GM12878 (cell line): Measurements from ENCODE around the gene CLDN14. TPM values are rescaled to one million over a fixed set of nuclear protein-coding genes. Genes with fewer than 3 reads are reported as not detected.

ENCODE experiments used
- ATAC-seq: fragments of 200-7000 bp; cut with Tn5 transposase; 3 replicates; pipeline ENCODE4 v1.9.1; 2020; ENCODE audit warnings: mild to moderate bottlenecking, moderate library complexity
- Bru-seq: library from RNA; stranded (reverse); fragments of 400-500 nt; gene quantifications from one replicate; lab custom pipeline; 2021; lab: Mats Ljungman, UMichigan
- BruChase-seq, 2 experiments: library from RNA; stranded (reverse); fragments of 400-500 nt; gene quantifications; one replicate each; lab custom pipeline; 2021; lab: Mats Ljungman, UMichigan
- BruUV-seq: library from RNA; stranded (reverse); fragments of 400-500 nt; replicated peaks from 2 replicates; lab custom pipeline; 2021; lab: Mats Ljungman, UMichigan
- CTCF ChIA-PET: fragments of 300-600 bp; sonication (Branson Sonifier 250); formaldehyde crosslinking; extraction: SDS; loops from one replicate; lab custom pipeline; 2021; ENCODE audit warnings: inconsistent platforms; lab: Yijun Ruan, JAX
- POLR2A ChIA-PET: fragments of 350-600 bp; formaldehyde crosslinking; extraction: SDS; loops from one replicate; lab custom pipeline; 2021; ENCODE audit warnings: inconsistent platforms; lab: Charles Lee
- RAD21 ChIA-PET: fragments of 300-600 bp; sonication (Branson Sonifier 250); formaldehyde crosslinking; loops from one replicate; lab custom pipeline; 2023; ENCODE audit warnings: antibody characterized with exemption; ENCODE audit not compliant: unreplicated experiment; lab: Charles Lee
- SMC1A ChIA-PET: fragments of 300-600 bp; sonication (Branson Sonifier 250); formaldehyde crosslinking; loops from one replicate; lab custom pipeline; 2023; ENCODE audit not compliant: unreplicated experiment, uncharacterized antibody; lab: Charles Lee
- DNase-seq: peaks from one replicate; pipeline ENCODE4 v3.0.0-alpha.2; 2011; ENCODE audit warnings: low read depth, low spot score
- FAIRE-seq: peaks from 3 replicates; lab custom pipeline; 2011; peaks lifted over from hg19 to GRCh38; lab: Jason Lieb, UNC
- H2AFZ ChIP-seq: 2 replicates; pipeline ENCODE4 v1.6.0; 2011; ENCODE audit warnings: low read depth, low read length, control low read depth; ENCODE audit not compliant: control insufficient read depth
- H3K27ac ChIP-seq: 2 replicates; pipeline ENCODE4 v1.5.1; 2011; ENCODE audit warnings: control low read depth; ENCODE audit not compliant: control insufficient read depth, insufficient read depth
- H3K27me3 ChIP-seq, 2 experiments: replicated peaks in 1 of 2; 2 replicates each; pipeline versions ENCODE4 v1.6.0 to v1.6.1; 2011; ENCODE audit warnings: low read length in 1 of 2; ENCODE audit not compliant: control insufficient read depth in 2 of 2, insufficient read depth in 2 of 2
- H3K36me3 ChIP-seq, 2 experiments: 2 replicates each; pipeline ENCODE4 v1.5.1; 2011; ENCODE audit warnings: low read length in 1 of 2; ENCODE audit not compliant: control insufficient read depth in 2 of 2, insufficient read depth in 2 of 2
- H3K4me1 ChIP-seq: 2 replicates; pipeline ENCODE4 v1.6.1; 2011; ENCODE audit warnings: mild to moderate bottlenecking, low read length, moderate library complexity, mixed read lengths; ENCODE audit not compliant: control insufficient read depth, insufficient read depth
- H3K4me2 ChIP-seq: 2 replicates; pipeline ENCODE4 v1.6.0; 2011; ENCODE audit warnings: control low read depth; ENCODE audit not compliant: control insufficient read depth, insufficient read depth
- H3K4me3 ChIP-seq: fragments of 200-600 bp; sonication (generic); 2 replicates; pipeline ENCODE4 v1.5.1; 2016
- H3K79me2 ChIP-seq: 2 replicates; pipeline ENCODE4 v1.6.0; 2011; ENCODE audit warnings: low read length; ENCODE audit not compliant: control insufficient read depth, insufficient read depth
- H3K9ac ChIP-seq: 2 replicates; pipeline ENCODE4 v1.8.0; 2011; ENCODE audit warnings: low read length, control low read depth, mixed read lengths; ENCODE audit not compliant: control insufficient read depth, insufficient read depth
- H3K9me3 ChIP-seq: replicated peaks from 3 replicates; pipeline ENCODE4 v1.5.1; 2011; ENCODE audit warnings: mild to moderate bottlenecking, low read length; ENCODE audit not compliant: control insufficient read depth, insufficient read depth
- H4K20me1 ChIP-seq: 2 replicates; pipeline ENCODE4 v1.6.0; 2011; ENCODE audit not compliant: control insufficient read depth, insufficient read depth
- ESRRA ChIP-seq: IDR thresholded peaks from 2 replicates; pipeline ENCODE4 v1.6.1; 2012; ENCODE audit warnings: mild to moderate bottlenecking, low read length, improper control_type of control experiment
- IKZF1 ChIP-seq: fragments of 450-650 bp; conservative IDR thresholded peaks from 2 replicates; pipeline ENCODE4 v1.6.1; 2017; ENCODE audit warnings: antibody characterized with exemption, mild to moderate bottlenecking
- TCF12 ChIP-seq: IDR thresholded peaks from 2 replicates; pipeline ENCODE4 v1.6.1; 2011; ENCODE audit warnings: low read depth, mild to moderate bottlenecking, low read length
- WGBS: methylation state at CpG from one replicate; pipeline ENCODE4 v1.1.6; 2016; ENCODE audit warnings: low lambda C conversion rate; ENCODE audit not compliant: insufficient replicate concordance, insufficient coverage; ENCODE audit errors: missing lambda C conversion rate; 5-methylcytosine and 5-hydroxymethylcytosine counted together
- in situ Hi-C: fragments of 300-500 bp; cut with MboI; formaldehyde crosslinking; loops from 9 replicates; pipeline ENCODE4 v1.14.3; 2018; ENCODE audit warnings: mixed read lengths
- intact Hi-C: fragments of 100-400 bp; cut with micrococcal nuclease; formaldehyde crosslinking; loops from one replicate; pipeline ENCODE4 v1.14.2; 2022; ENCODE audit not compliant: unreplicated experiment
- long read RNA-seq, 2 experiments: library from polyadenylated mRNA; unstranded; transcript quantifications; one replicate each; pipeline ENCODE4 v2.0.0, GENCODE V29; 2019 to 2020
- polyA minus RNA-seq, 3 experiments: library from RNA; depleted of rRNA, polyadenylated mRNA; stranded (reverse); fragments of >200 nt; gene quantifications; 2 replicates each; pipeline ENCODE4 v1.2.3, GENCODE V29; 2011
- polyA plus RNA-seq, 11 experiments: library from polyadenylated mRNA; depleted of rRNA in 4 of 11; unstranded in 6 of 11; stranded (reverse) in 5 of 11; fragments of >200 nt; fragmentation: Nextera tagmentation in 4 of 11; fragmentation: Illumina TruSeq in 1 of 11; extraction: Ambion mirVana in 4 of 11; extraction: Trizol in 1 of 11; gene quantifications; 1 replicate in 1 of 11; 2 replicates in 10 of 11; pipeline versions ENCODE4 v1.2.1 to v1.2.3, GENCODE V29; 2011 to 2016; ENCODE audit warnings: inconsistent platforms in 2 of 11, missing spikeins in 2 of 11, low read depth in 1 of 11
- total RNA-seq, 4 experiments: library from RNA; depleted of rRNA in 3 of 4; stranded (reverse); fragments of >200 nt in 3 of 4; fragmentation: Illumina TruSeq in 1 of 4; extraction: Trizol in 1 of 4; gene quantifications; 2 replicates each; pipeline versions ENCODE4 v1.2.1 to v1.2.3, GENCODE V29; 2013 to 2021
- TF ChIP-seq, protein P1 (sequence below): fragments of 450-650 bp; IDR thresholded peaks from 2 replicates; pipeline ENCODE4 v1.6.1; 2017; ENCODE audit warnings: low read depth, mild to moderate bottlenecking, moderate library complexity
- TF ChIP-seq, protein P2 (sequence below): fragments of 450-650 bp; IDR thresholded peaks from 2 replicates; pipeline ENCODE4 v1.6.1; 2016; ENCODE audit warnings: mild to moderate bottlenecking
- TF ChIP-seq, protein P3 (sequence below): fragments of 450-650 bp; IDR thresholded peaks from 2 replicates; pipeline ENCODE4 v1.6.1; 2017; ENCODE audit warnings: mild to moderate bottlenecking
- TF ChIP-seq, protein P4 (sequence below): fragments of 450-650 bp; IDR thresholded peaks from 2 replicates; pipeline ENCODE4 v1.6.1; 2016; ENCODE audit warnings: mild to moderate bottlenecking, moderate library complexity, borderline replicate concordance

Gene CLDN14, protein sequence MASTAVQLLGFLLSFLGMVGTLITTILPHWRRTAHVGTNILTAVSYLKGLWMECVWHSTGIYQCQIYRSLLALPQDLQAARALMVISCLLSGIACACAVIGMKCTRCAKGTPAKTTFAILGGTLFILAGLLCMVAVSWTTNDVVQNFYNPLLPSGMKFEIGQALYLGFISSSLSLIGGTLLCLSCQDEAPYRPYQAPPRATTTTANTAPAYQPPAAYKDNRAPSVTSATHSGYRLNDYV
- 1.1 and 3.7 TPM in 2 replicates for total RNA-seq (2013; cell fraction: nucleolus; rRNA removed)
- total RNA-seq (2014; rRNA removed) (8.2 and 19.4 TPM in 2 replicates), total RNA-seq (2014; rRNA removed; fragmentation: Illumina TruSeq; extraction: Trizol) (2.7 and 3.4 TPM in 2 replicates), total RNA-seq (2021) (9.6 and 11.2 TPM in 2 replicates), polyA plus RNA-seq (2011; rRNA removed) (3.4 and 3.7 TPM in 2 replicates), polyA plus RNA-seq (2014; fragmentation: Illumina TruSeq; extraction: Trizol) (1.1 and 2.8 TPM in 2 replicates), polyA plus RNA-seq (2014; fragmentation: Nextera tagmentation; extraction: Ambion mirVana) (1 to 10 TPM in 1 of 2 experiments, under 1 TPM in 1; 0.90 to 3.3 TPM), polyA plus RNA-seq (2014; rRNA removed) (14.3 and 15.2 TPM in 2 replicates), polyA plus RNA-seq (2016; fragmentation: Nextera tagmentation; extraction: Ambion mirVana) (10 to 100 TPM; 14.7 to 18.6 TPM), polyA minus RNA-seq (2011; rRNA and poly(A)+ RNA removed) (1.0 and 2.1 TPM in 2 replicates), Bru-seq, nascent RNA (percentile 57 among the genes with signal in this experiment), BruChase-seq, experiment 1, labeled RNA remaining after a 6-hour chase (percentile 52 among the genes with signal in this experiment), BruChase-seq, experiment 2, labeled RNA remaining after a 2-hour chase (percentile 47 among the genes with signal in this experiment)
- polyA plus RNA-seq (2011; ENCODE audit: low read depth) = 4.2 TPM
- 3.6 TPM in 2 replicates for polyA plus RNA-seq (2011; cell fraction: cytosol; rRNA removed)
- 2.7 and 3.7 TPM in 2 replicates for polyA plus RNA-seq (2011; cell fraction: nucleus; rRNA removed)
- 5.2 and 6.4 TPM in 2 replicates for polyA plus RNA-seq (2012)
- polyA minus RNA-seq (2011; cell fraction: cytosol; rRNA and poly(A)+ RNA removed) = 3.0 TPM in 1 of 2 replicates, not detected in the other
- 1.1 and 1.6 TPM in 2 replicates for polyA minus RNA-seq (2011; cell fraction: nucleus; rRNA and poly(A)+ RNA removed)
- long read RNA-seq, experiment 1, partial matches to known transcripts = 3 of 5 reads
- long read RNA-seq, experiment 1, other reads (novel, unspliced or antisense) = 0 of 5 reads
- long read RNA-seq, experiment 2, partial matches to known transcripts = 0 of 5 reads
- long read RNA-seq, experiment 2, other reads (novel, unspliced or antisense) = 2 of 5 reads

DNA sequence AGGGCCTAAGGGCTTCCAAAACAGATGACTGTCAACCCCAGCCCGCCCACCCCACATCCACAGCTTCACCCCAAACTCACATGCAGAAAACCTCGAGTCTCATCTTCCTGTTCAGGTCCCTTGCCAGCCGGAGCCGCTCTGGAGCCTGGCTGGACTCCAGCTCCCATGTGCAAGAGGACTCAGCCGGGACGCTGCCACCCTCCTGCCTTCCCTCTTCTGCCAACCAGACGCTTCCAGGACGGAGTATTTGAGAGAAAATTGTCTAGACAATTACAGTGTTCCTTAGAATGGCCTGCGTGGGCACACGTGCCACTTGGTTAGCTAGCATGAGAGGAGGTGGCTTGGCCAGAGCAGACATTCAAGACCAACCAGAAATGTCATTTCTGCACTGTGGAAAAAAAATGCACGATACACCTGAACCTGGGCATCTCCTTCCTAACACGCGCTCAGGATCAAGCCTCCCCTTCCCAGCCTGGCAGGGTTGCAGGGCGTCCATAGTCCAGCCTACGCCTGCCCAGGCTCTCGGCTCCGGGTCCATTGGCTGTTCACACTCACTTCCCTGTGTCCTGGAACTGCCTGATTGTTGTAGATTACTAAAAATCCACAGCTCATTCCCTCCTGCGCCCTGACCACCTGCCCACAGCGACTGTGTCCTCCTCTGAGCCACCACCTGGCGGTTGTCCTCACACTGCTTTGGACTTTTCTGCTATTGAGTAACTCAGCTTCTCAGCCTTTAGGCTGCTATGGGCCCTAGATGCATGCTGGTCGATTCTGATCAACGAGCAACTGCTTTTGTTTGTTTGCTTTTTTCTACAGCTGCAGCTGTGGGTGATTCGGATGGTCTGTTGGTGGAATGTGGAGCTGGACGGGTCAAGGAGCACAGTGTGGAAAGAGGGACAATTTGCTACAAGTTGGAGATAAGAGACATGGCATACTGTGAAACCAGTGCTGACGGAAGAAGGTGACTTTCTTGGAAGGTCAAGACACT, at the start of gene CLDN14:
Gene CLDN14 (minus strand): TSS at position 708 of the 988 bp plus-strand sequence. CDS start 18,427 bp downstream, outside the sequence.
- Histone ChIP-seq H3K9ac (no peak within 1 kb of the TSS), H3K36me3 (no peaks in the 10 kb centered on the region), H3K4me2 (no peak within 1 kb of the TSS), H3K79me2 (no peaks in the 10 kb centered on the region), H3K4me1 (peaks cover 3% of the 10 kb centered on the region), H4K20me1 (no peaks in the 10 kb centered on the region), H3K9me3 (no peaks in the 10 kb centered on the region), H2AFZ (no peak within 1 kb of the TSS), H3K4me3 (no peak within 1 kb of the TSS), H3K27ac (no peak within 1 kb of the TSS), H3K27me3 (no peaks in the 10 kb centered on the region)
- ATAC-seq (no peak), FAIRE-seq (no peak), DNase-seq (no peak)
- ChIA-PET CTCF (interaction anchor here (1.0 to 3.0 kb wide), 4 partner anchors 25 to 459 kb away, joined by 3 to 11 read pairs (median 4); no protein-coding TSS in a partner anchor), RAD21 (no interaction called here), SMC1A (no interaction called here), POLR2A (no interaction called here)
- in situ Hi-C loops (no loop called here), intact Hi-C loops (no loop called here)
- 67% methylated on average over 25 of the region's 25 CpGs for WGBS
- BruUV-seq = no TSS peak
- TF ChIP-seq, protein P1, sequence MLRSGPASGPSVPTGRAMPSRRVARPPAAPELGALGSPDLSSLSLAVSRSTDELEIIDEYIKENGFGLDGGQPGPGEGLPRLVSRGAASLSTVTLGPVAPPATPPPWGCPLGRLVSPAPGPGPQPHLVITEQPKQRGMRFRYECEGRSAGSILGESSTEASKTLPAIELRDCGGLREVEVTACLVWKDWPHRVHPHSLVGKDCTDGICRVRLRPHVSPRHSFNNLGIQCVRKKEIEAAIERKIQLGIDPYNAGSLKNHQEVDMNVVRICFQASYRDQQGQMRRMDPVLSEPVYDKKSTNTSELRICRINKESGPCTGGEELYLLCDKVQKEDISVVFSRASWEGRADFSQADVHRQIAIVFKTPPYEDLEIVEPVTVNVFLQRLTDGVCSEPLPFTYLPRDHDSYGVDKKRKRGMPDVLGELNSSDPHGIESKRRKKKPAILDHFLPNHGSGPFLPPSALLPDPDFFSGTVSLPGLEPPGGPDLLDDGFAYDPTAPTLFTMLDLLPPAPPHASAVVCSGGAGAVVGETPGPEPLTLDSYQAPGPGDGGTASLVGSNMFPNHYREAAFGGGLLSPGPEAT = no peak
- TF ChIP-seq ESRRA (no peak), TCF12 (no peak), IKZF1 (no peak)
- TF ChIP-seq, protein P2, sequence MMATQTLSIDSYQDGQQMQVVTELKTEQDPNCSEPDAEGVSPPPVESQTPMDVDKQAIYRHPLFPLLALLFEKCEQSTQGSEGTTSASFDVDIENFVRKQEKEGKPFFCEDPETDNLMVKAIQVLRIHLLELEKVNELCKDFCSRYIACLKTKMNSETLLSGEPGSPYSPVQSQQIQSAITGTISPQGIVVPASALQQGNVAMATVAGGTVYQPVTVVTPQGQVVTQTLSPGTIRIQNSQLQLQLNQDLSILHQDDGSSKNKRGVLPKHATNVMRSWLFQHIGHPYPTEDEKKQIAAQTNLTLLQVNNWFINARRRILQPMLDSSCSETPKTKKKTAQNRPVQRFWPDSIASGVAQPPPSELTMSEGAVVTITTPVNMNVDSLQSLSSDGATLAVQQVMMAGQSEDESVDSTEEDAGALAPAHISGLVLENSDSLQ = no peak
- TF ChIP-seq, protein P3, sequence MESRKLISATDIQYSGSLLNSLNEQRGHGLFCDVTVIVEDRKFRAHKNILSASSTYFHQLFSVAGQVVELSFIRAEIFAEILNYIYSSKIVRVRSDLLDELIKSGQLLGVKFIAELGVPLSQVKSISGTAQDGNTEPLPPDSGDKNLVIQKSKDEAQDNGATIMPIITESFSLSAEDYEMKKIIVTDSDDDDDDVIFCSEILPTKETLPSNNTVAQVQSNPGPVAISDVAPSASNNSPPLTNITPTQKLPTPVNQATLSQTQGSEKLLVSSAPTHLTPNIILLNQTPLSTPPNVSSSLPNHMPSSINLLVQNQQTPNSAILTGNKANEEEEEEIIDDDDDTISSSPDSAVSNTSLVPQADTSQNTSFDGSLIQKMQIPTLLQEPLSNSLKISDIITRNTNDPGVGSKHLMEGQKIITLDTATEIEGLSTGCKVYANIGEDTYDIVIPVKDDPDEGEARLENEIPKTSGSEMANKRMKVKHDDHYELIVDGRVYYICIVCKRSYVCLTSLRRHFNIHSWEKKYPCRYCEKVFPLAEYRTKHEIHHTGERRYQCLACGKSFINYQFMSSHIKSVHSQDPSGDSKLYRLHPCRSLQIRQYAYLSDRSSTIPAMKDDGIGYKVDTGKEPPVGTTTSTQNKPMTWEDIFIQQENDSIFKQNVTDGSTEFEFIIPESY = no peak
- TF ChIP-seq, protein P4, sequence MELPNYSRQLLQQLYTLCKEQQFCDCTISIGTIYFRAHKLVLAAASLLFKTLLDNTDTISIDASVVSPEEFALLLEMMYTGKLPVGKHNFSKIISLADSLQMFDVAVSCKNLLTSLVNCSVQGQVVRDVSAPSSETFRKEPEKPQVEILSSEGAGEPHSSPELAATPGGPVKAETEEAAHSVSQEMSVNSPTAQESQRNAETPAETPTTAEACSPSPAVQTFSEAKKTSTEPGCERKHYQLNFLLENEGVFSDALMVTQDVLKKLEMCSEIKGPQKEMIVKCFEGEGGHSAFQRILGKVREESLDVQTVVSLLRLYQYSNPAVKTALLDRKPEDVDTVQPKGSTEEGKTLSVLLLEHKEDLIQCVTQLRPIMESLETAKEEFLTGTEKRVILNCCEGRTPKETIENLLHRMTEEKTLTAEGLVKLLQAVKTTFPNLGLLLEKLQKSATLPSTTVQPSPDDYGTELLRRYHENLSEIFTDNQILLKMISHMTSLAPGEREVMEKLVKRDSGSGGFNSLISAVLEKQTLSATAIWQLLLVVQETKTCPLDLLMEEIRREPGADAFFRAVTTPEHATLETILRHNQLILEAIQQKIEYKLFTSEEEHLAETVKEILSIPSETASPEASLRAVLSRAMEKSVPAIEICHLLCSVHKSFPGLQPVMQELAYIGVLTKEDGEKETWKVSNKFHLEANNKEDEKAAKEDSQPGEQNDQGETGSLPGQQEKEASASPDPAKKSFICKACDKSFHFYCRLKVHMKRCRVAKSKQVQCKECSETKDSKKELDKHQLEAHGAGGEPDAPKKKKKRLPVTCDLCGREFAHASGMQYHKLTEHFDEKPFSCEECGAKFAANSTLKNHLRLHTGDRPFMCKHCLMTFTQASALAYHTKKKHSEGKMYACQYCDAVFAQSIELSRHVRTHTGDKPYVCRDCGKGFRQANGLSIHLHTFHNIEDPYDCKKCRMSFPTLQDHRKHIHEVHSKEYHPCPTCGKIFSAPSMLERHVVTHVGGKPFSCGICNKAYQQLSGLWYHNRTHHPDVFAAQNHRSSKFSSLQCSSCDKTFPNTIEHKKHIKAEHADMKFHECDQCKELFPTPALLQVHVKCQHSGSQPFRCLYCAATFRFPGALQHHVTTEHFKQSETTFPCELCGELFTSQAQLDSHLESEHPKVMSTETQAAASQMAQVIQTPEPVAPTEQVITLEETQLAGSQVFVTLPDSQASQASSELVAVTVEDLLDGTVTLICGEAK = no peak
